Smooth muscle cell of the brain vasculature (primary cell): Measurements from ENCODE around the gene DAP.
"Not testable (repeated sequence)": the region's sequence is repeated elsewhere in the genome, so short reads cannot be mapped to it uniquely, and the experiment has no call there.

Experiments
- DNase-seq: peaks from one replicate; pipeline ENCODE4 v3.0.0-alpha.2; 2012; ENCODE audit warnings: low read depth, low spot score

Gene DAP

GRCh38 chr5:10633271-10634049 is 127.6 kb downstream of the DAP start:
- no peak for DNase-seq

- DNase-seq: no peak
These were observed 128.8 kb downstream of the DAP start for GRCh38 chr5:10632110-10632761.

GRCh38 chr5:10631316-10631996 is 129.6 kb downstream of the DAP start:
- DNase-seq: no peak

GRCh38 chr5:10630744-10631143 is 130.3 kb downstream of the DAP start:
- DNase-seq: not testable (repeated sequence)

GRCh38 chr5:10630126-10630525 is 130.9 kb downstream of the DAP start:
- DNase-seq: no peak

GRCh38 chr5:10629682-10630081 is 131.4 kb downstream of the DAP start:
- DNase-seq: no peak
